GM23338 (cell line): Measurements from ENCODE around the gene CDK5R2.

Experiments
- CREB1 ChIP-seq: fragments of 250-450 bp; sonication (Bioruptor Pico); IDR thresholded peaks from 2 replicates; pipeline ENCODE4 v1.5.0; 2020; ENCODE audit warnings: low read depth, mild to moderate bottlenecking, moderate library complexity
- CTCF ChIP-seq, 2 experiments: fragments of 200-600 bp in 1 of 2; sonication (generic) in 1 of 2; conservative IDR thresholded peaks; 2 replicates each; pipeline versions ENCODE4 v1.5.1 to v1.6.1; 2016 to 2017; ENCODE audit warnings: antibody characterized with exemption in 2 of 2, low read depth in 2 of 2, mild to moderate bottlenecking in 2 of 2, moderate library complexity in 1 of 2
- EZH2 ChIP-seq: fragments of 200-600 bp; sonication (generic); IDR thresholded peaks from one replicate; pipeline ENCODE4 v1.8.0; 2017; ENCODE audit warnings: antibody characterized with exemption, mild to moderate bottlenecking, low read depth; ENCODE audit not compliant: unreplicated experiment
- EZH2phosphoT487 ChIP-seq: fragments of 200-600 bp; sonication (generic); IDR thresholded peaks from one replicate; pipeline ENCODE4 v1.8.1; 2018; ENCODE audit warnings: antibody characterized with exemption; ENCODE audit not compliant: unreplicated experiment
- POLR2AphosphoS5 ChIP-seq: IDR thresholded peaks from 2 replicates; pipeline ENCODE4 v1.6.1; 2016; ENCODE audit warnings: antibody characterized with exemption, low read depth
- REST ChIP-seq: IDR thresholded peaks from one replicate; pipeline ENCODE4 v1.6.1; 2018; ENCODE audit warnings: antibody characterized with exemption; ENCODE audit not compliant: unreplicated experiment
- STAT1 ChIP-seq: IDR thresholded peaks from one replicate; pipeline ENCODE4 v1.6.1; 2016; ENCODE audit warnings: antibody characterized with exemption; ENCODE audit not compliant: unreplicated experiment
- ZNF114 ChIP-seq: fragments of 250-450 bp; sonication (Bioruptor Pico); IDR thresholded peaks from 2 replicates; pipeline ENCODE4 v1.5.0; 2020; ENCODE audit warnings: mild to moderate bottlenecking, moderate library complexity
- ZNF331 ChIP-seq: fragments of 250-450 bp; sonication (Bioruptor Pico); IDR thresholded peaks from 2 replicates; pipeline ENCODE4 v1.5.0; 2020; ENCODE audit warnings: low read depth, mild to moderate bottlenecking, moderate library complexity
- TF ChIP-seq, protein P1 (sequence below): fragments of 250-450 bp; sonication (Bioruptor Pico); IDR thresholded peaks from 2 replicates; pipeline ENCODE4 v1.5.0; 2020; ENCODE audit warnings: mild to moderate bottlenecking, moderate library complexity

DNA sequence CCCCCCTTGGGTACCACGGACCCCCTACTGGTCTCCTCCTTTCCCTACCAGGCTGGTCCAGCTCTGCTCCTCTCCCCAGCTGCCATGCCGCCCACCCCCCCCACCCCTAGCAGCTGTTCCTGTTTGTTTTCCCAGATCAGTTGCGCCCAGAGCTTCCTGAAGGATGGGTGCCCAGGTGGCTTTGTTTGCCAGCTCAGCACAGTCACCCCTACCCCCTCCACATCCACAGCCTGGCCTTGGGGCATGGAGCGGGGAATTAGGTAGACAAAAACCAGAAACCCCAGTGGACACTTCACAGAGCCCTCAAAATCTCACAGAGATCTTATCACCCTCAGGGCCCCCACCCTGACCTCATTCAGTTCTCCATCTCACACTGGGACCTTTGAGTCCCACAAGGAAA, 37.5 kb downstream of the CDK5R2 start:
- TF ChIP-seq CTCF (conservative IDR thresholded peaks at IDR 0.05; ENCODE audit: low read depth in 2 of 2) (no peak), EZH2 (no peak), ZNF114 (CRISPR knock-in tag) (no peak), STAT1 (no peak), REST (no peak), POLR2AphosphoS5 (no peak), EZH2phosphoT487 (no peak), CREB1 (CRISPR knock-in tag) (no peak), ZNF331 (CRISPR knock-in tag) (no peak)
- TF ChIP-seq, protein P1, sequence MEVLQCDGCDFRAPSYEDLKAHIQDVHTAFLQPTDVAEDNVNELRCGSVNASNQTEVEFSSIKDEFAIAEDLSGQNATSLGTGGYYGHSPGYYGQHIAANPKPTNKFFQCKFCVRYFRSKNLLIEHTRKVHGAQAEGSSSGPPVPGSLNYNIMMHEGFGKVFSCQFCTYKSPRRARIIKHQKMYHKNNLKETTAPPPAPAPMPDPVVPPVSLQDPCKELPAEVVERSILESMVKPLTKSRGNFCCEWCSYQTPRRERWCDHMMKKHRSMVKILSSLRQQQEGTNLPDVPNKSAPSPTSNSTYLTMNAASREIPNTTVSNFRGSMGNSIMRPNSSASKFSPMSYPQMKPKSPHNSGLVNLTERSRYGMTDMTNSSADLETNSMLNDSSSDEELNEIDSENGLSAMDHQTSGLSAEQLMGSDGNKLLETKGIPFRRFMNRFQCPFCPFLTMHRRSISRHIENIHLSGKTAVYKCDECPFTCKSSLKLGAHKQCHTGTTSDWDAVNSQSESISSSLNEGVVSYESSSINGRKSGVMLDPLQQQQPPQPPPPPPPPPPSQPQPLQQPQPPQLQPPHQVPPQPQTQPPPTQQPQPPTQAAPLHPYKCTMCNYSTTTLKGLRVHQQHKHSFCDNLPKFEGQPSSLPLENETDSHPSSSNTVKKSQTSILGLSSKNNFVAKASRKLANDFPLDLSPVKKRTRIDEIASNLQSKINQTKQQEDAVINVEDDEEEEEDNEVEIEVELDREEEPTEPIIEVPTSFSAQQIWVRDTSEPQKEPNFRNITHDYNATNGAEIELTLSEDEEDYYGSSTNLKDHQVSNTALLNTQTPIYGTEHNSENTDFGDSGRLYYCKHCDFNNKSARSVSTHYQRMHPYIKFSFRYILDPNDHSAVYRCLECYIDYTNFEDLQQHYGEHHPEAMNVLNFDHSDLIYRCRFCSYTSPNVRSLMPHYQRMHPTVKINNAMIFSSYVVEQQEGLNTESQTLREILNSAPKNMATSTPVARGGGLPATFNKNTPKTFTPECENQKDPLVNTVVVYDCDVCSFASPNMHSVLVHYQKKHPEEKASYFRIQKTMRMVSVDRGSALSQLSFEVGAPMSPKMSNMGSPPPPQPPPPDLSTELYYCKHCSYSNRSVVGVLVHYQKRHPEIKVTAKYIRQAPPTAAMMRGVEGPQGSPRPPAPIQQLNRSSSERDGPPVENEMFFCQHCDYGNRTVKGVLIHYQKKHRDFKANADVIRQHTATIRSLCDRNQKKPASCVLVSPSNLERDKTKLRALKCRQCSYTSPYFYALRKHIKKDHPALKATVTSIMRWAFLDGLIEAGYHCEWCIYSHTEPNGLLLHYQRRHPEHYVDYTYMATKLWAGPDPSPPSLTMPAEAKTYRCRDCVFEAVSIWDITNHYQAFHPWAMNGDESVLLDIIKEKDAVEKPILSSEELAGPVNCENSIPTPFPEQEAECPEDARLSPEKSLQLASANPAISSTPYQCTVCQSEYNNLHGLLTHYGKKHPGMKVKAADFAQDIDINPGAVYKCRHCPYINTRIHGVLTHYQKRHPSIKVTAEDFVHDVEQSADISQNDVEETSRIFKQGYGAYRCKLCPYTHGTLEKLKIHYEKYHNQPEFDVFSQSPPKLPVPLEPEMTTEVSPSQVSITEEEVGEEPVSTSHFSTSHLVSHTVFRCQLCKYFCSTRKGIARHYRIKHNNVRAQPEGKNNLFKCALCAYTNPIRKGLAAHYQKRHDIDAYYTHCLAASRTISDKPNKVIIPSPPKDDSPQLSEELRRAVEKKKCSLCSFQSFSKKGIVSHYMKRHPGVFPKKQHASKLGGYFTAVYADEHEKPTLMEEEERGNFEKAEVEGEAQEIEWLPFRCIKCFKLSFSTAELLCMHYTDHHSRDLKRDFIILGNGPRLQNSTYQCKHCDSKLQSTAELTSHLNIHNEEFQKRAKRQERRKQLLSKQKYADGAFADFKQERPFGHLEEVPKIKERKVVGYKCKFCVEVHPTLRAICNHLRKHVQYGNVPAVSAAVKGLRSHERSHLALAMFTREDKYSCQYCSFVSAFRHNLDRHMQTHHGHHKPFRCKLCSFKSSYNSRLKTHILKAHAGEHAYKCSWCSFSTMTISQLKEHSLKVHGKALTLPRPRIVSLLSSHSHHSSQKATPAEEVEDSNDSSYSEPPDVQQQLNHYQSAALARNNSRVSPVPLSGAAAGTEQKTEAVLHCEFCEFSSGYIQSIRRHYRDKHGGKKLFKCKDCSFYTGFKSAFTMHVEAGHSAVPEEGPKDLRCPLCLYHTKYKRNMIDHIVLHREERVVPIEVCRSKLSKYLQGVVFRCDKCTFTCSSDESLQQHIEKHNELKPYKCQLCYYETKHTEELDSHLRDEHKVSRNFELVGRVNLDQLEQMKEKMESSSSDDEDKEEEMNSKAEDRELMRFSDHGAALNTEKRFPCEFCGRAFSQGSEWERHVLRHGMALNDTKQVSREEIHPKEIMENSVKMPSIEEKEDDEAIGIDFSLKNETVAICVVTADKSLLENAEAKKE = no peak
